Measurements from ENCODE around the gene MYL12B.

DNA sequence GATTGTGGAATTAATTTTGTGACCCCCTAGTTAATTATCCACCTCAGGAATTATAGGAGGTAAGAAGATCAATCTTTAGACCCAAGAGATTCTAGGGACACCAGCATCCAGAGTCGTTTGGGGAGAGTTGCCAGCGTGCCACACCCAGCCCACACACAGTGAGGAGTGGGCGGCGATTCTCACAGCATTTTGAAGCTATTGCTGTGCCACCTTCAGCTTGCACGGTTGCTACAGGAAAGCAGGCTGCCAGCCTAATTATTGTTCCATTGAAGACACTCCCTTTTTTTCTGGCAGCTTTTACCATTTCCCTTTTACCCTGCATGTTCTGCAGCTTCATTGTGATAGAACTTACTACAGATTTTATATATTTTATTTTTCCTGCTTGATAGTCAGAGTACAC, 27.5 kb upstream of the MYL12B start:
- TF ChIP-seq, protein P1, sequence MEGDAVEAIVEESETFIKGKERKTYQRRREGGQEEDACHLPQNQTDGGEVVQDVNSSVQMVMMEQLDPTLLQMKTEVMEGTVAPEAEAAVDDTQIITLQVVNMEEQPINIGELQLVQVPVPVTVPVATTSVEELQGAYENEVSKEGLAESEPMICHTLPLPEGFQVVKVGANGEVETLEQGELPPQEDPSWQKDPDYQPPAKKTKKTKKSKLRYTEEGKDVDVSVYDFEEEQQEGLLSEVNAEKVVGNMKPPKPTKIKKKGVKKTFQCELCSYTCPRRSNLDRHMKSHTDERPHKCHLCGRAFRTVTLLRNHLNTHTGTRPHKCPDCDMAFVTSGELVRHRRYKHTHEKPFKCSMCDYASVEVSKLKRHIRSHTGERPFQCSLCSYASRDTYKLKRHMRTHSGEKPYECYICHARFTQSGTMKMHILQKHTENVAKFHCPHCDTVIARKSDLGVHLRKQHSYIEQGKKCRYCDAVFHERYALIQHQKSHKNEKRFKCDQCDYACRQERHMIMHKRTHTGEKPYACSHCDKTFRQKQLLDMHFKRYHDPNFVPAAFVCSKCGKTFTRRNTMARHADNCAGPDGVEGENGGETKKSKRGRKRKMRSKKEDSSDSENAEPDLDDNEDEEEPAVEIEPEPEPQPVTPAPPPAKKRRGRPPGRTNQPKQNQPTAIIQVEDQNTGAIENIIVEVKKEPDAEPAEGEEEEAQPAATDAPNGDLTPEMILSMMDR (IDR thresholded peaks at IDR 0.05) = no peak
- no peak for TF ChIP-seq KDM1A (IDR thresholded peaks at IDR 0.05; ENCODE audit: low read depth)
- no peak for TF ChIP-seq SREBF2 (IDR thresholded peaks at IDR 0.05)
- TF ChIP-seq, protein P2, sequence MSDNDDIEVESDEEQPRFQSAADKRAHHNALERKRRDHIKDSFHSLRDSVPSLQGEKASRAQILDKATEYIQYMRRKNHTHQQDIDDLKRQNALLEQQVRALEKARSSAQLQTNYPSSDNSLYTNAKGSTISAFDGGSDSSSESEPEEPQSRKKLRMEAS (IDR thresholded peaks at IDR 0.05) = no peak
- no peak for TF ChIP-seq BHLHE40 (IDR thresholded peaks at IDR 0.05; ENCODE audit: low read depth, low read length)
